ENCODE results near the gene PER2.
"Not testable (repeated sequence)": the region's sequence is repeated elsewhere in the genome, so short reads cannot be mapped to it uniquely, and the experiment has no call there.

Gene PER2

GRCh38 chr2:238313289-238313990, 25.0 kb upstream of the PER2 start:
- no peak for DNase-seq

DNA sequence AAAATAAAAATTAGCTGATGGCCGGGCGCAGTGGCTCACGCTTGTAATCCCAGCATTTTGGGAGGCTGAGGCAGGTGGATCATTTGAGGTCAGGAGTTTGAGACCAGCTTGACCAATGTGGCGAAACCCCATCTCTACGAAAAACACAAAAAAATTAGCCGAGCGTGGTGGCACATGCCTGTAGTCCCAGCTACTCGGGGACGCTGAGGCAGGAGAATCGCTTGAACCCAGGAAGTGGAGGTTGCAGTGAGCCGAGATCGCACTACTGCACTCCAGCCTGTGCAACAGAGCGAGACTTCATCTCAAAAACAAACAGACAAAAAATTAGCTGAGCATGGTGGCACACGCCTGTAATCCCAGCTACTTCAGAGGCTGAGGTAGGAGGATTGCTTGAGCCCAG, 22.3 kb upstream of the PER2 start:
- not testable (repeated sequence) for DNase-seq

DNA sequence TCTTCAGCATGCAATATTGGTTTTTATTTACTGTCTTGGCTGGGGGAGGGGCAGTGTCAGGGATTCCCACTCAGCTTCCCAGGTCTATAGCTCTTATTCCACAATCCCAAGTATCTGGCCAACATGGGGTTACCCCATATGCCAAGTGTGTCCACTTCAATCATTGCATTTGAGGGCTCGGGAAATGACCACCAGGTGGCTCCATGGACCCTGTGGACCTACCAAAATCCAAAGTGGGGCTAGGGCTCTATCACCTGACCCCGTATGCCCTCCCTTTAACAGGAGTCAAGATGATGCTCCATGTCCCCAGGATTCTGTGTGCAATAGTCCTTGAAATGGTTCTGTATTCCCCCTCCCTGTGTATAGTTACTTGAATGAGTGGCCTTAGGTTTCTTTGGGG, 19.8 kb upstream of the PER2 start:
- no peak for DNase-seq

DNA sequence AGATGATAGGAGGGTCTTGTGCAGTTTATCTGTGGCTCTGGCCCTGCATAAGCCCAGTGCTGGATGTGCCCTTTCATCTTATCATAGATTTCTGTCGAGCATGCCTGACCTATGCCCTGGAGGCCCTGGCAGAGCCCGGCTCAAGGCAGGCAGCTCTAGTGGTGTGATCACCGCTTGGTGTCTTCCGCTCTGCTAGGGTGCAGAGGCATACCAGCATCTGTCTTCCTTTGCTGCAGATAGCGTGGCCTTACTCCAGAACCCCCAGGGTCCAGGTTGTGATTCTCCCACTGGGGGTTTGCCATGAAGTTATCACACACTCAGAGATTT, 18.2 kb upstream of the PER2 start:
- DNase-seq: no peak

- DNase-seq: no peak
These were observed 17.7 kb upstream of the PER2 start for GRCh38 chr2:238305965-238306671.

DNA sequence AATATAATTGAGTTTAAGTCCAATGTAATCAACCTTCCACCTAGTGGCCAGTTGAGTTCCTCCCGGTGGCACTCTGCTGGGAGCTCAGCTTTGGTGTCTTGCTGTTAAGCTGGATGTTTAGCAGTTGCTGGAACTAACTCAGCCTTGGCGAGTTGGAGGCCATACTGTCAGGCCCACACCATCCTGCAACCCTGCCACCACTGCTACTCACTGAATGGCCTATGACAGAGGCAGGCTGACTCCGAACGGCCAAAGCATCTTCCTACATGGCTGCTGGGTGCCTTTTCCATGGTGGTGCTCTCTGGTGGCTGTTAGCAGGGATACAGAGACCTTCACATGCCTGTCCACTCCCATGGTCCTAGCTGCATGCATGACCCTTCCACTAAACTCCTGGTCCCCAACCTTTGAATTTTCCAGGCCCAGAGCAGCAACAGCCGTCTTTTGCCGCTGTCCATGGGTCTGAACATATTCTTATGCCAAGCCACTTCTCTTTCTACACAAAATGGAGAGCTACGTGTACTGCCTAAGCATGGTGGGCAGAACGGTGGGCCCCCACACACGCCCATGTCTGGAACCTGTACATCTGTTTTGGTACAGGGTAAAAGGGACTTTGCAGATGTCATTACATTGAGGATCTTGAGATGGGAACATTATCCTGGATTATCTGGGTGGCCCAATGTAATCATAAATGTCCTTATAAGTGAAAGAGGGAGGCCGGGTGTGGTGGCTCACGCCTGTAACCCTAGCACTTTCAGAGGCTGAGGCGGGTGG, 16.9 kb upstream of the PER2 start:
- no peak for DNase-seq

GRCh38 chr2:238304116-238304515, 15.7 kb upstream of the PER2 start:
- no peak for DNase-seq

DNA sequence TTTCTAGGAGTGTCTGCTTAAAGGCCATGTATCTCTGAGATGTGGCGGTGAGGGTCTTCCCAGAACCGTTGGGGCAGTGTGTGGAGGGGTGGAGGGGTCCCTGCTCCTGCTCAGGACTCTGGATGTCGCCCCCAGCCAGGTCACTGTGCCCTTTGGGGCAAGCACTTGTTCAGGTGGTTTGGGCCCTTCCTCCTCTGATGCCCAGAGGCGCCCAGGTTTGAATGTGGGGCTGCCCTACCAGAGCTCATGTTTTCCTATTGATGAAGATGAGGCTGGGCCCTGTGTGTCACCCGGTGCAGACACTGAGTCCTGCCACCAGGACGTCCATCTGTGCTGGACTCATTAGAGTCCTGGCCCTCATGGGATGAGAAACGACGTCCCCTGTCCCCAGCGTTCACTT, 14.3 kb upstream of the PER2 start:
- DNase-seq: no peak

- no peak for DNase-seq
These were observed 13.7 kb upstream of the PER2 start for GRCh38 chr2:238302087-238302486.

DNA sequence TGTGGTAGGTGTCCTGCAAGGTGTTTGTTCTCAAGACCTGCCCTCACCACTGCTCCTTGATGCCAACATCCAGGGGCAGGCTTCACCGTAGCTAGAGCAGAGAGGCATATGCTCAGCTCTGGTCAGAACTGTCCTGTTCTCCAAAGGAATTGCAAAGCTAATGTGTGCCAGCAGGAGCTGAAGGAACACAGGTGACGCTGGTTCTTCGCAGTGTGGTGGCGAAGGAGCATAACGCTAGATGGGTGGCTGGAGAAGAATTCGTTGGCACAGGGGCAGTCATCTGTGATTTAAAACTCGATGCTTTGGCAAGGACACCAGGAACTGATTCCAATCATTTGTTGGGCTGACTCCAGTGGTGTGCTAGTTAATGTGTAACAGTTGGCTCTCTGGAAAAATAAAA, 11.4 kb upstream of the PER2 start:
- no peak for DNase-seq

DNA sequence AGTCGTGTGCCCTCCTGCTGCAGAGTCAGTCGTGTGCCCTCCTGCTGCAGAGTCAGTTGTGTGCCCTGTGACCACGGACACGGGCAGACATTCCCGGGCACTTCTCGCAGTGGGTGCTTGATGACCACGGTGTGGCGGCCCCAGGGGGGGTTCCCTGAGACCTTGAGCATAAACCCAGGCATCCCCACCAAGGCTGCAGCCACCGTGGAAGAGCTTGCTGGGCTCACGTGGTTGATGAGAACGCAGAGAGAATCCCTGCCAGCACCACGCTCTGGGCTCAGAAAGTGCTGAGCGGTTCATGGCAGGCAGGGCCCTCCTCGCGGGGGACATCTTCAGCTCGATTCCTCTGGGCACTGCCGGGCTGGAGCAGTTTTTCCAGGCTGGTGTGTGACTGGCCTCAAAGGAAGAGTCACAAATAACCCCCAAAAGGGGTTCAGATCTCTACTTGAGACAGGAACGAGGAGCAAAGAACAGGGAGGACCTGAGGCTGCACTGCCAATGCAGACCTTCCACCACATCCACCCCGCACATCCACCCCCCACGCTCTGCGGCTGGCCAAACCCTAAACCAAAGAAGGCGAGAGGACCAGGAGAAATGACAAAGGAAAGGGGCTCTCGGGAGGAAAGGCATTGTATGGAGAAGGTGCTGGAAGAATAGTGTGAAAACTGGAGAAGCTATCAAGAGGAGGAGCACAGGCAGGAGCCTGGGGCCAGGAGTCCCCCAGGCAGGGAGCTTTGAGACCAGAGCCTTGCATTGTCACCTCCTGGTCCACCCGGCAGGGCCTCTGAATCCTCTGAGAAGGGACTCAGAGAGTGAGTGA, 8.4 kb upstream of the PER2 start:
- DNase-seq: no peak

- no peak for DNase-seq
These were observed 7.0 kb upstream of the PER2 start for GRCh38 chr2:238295144-238296112.

- no peak for DNase-seq
These were observed 6.2 kb upstream of the PER2 start for GRCh38 chr2:238294393-238295143.

DNA sequence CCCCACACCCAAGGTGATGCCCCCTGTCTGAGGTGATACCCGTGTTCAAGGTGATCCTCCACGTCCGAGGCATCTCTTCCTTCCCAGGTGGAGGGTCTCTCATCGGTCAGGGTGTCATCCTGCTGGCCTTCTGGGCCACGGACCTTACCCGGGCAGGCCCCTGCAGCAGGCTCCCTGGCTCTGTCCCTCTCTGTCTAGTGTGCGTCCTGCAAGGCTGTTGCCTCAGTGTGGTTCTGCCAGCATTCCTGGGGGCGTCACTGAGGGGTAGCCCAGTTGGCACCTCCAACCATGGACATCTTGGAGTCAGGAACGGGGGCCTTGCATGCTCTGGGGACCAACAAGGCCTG, 5.6 kb upstream of the PER2 start:
- no peak for DNase-seq

DNA sequence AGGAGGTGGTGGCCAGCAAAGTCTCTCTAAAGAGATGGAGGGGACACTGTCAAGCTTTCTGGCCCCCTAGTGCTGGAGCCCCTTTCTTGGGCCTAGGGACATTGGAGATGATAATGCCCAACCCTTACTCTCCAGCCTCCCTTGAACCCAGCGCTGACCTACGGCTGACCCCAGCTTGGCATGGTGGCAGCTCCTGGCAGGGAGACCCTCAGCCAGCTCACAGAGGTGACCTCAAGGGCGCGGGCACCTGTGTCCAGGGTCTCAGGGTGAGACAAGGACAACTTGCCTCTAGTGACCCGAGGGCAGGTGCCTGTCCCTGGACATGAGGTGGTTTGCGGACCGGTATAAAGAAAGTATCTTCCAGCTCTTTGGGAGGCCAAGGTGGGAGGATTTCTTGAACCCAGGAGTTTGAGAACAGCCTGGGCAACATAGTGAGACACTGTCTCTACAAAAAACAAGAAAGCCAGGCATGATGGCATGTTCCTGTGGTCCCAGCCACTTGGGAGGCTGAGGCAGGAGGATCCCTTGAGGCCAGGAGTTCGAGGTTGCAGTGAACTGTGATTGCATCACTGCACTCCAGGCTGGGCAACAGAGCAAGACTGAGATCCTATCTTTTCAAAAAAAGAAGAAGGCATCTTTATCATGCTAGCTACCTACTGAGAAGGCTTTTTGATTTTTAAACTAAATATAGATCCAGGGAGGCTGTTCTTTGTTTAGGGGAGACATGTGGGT, 3.3 kb upstream of the PER2 start:
- DNase-seq: no peak

DNA sequence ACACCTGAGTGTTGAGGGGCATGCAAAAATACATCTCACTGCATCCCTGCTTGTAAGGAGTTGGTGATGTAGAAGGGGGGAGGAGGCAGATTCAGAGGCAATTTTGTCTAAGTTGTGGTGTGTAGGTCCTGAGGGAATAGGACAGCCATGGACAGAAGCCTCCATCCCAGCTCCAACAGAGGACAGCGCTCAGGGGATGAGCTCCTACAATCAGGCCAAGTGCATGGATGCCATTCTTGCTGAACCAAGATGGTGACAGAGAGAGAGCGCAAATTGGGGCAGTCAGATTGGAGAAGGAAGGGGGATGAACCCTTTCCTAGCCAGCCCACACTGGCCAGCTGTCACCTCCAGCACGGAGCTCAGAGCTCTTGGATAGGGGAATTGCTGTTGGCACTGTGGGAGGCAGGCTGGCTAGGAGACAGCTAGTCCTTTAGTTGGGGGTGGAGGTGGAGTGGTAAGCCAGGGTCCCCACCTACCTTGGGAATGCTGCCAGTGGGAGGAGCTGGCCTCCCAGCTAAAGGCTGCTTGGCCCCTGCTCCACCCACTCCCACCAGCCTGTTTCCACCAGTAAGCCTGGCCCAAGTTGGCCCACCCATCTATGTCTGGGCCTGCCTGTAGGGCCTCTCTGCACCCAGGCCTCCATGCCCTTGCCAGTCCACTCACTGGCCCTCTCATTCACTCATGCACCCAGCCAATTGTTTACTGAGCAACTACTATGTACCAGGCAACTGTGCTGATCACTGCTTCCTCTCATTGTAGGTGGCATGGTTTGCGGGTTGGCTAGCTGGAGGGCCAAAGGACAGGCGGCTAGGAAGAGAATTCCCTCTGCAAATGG, 2.5 kb upstream of the PER2 start:
- DNase-seq: no peak

DNA sequence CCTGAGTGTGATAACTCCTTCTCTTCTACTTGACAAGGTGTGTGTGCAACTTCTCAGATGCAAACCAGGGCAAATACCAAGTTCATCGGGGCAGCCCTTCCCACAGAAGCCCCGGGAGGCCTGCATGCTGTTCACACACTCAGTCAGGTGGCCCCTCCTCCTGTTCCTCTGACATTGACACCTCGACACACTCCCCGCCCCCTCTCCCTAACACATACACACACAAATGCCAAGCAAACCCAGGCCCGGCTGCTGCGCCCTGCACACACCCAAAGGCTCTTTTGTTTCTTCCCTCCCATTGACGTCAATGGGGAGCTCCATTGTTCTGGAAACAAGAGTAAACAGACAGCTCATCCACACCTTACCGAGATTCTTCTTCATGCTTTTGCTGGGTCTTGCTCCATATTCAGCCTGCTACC, 1.7 kb upstream of the PER2 start:
- DNase-seq: no peak

- peak in 2 of 4 experiments; percentile 4 to 32 for DNase-seq
These were observed 1.2 kb upstream of the PER2 start for GRCh38 chr2:238289574-238289973.
